Measurements from ENCODE around the gene POLR3K.
"Not testable (repeated sequence)": the region's sequence is repeated elsewhere in the genome, so short reads cannot be mapped to it uniquely, and the experiment has no call there.

The POLR3K gene

GRCh38 chr16:63998-64913, 10.8 kb upstream of the POLR3K start:
- DNase-seq: no peak

- no peak for DNase-seq
Measured at GRCh38 chr16:63466-63865, 10.1 kb upstream of the POLR3K start.

- DNase-seq: no peak
Measured at GRCh38 chr16:62968-63391, 9.6 kb upstream of the POLR3K start.

- DNase-seq: no peak
Measured at GRCh38 chr16:62283-62967, 9.0 kb upstream of the POLR3K start.

GRCh38 chr16:61879-62281, 8.5 kb upstream of the POLR3K start:
- no peak for DNase-seq

- DNase-seq: no peak
Measured at GRCh38 chr16:60929-61878, 7.8 kb upstream of the POLR3K start.

DNA sequence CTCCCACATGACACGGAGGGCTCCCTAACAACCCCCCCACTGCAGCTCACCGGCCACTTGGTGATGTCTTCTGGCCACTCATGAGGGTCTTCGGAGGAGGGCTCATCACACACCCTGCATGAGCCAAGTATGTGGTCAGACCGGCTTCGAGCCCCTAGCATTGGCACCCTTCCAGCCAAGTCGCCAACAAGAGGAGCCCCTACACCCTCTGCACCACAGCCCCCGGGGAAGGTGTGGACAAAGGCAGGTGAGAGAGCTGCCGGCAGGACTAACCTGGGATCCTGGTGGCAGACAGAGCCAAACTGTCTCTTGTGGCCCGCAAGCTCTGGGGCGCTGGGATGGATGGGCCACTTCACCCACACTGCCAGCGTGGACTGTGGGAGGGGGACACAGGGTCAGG, 6.8 kb upstream of the POLR3K start:
- no peak for DNase-seq

- DNase-seq: no peak
Measured at GRCh38 chr16:59440-60059, 6.1 kb upstream of the POLR3K start.

- no peak for DNase-seq
Measured at GRCh38 chr16:58491-59439, 5.4 kb upstream of the POLR3K start.

DNA sequence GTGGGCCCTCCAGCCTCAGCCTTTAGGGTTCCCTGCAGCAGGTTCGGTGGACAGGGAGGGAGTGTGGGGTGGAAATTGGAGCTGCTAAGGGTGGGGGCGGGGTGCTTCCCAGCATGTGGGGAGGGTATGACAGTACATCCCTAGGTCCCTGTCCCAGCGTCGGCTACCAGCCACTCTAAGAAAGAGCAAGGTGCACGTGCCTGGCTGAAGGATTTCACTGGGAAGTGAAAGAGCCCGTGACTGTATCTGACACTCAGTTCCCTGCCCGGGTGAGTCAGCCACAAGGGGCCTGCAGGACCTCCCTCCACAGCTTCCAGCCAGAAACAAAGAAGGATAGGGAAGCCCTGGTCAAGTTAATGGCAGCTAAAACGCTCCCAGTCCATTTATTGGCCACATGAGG, 4.3 kb upstream of the POLR3K start:
- no peak for DNase-seq

DNA sequence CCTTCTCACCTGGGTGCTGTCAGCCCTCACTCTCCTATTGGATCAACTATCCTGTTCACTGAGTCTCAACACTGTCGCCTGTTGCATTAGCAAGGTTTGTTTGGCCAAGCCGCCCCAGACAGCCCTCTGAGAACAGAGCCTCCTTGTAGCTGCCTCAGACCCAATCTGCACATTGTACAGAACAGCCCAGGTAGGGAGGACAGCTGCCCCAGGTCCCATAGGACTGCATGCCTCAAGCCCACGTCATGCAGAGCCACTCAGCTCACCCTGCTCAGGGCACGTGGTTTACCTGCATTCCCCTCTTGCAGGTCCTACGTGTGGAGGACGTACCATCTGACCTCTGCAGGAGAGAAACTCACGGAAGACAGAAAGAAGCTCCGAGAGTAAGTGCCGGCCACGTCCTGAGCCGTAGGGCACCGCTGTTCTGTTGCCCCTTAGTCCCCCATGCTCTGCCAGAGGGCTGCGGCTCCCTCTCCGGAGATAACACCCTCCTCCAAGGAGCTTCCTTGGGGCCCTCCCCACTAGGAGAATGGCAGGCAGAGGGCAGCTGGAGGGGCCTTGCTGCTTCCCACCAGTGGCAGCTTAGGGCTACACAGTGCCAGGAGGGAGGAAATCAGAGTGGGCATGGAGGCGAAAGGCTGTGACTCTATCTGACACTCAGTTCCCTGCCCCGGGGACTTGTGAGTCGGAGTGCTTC, 3.0 kb upstream of the POLR3K start:
- no peak for DNase-seq

GRCh38 chr16:55571-56136, 2.2 kb upstream of the POLR3K start:
- DNase-seq: no peak

DNA sequence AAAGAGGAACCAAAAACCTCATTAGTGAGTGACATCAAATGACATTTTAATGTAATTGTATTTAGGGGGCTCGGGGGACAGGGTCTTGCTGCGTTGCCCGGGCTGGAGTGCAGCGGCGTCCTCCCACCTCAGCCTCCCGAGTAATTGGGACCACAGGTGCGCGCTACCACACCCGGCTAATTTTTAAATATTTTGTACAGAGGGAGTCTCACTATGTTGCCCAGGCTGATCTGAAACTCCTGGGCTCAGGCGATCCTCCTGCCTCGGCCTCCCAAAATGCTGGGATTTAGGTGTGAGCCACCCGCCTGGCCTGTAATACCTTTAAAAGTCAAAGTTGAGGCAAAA, 801 bp upstream of the POLR3K start:
- no peak for DNase-seq

DNA sequence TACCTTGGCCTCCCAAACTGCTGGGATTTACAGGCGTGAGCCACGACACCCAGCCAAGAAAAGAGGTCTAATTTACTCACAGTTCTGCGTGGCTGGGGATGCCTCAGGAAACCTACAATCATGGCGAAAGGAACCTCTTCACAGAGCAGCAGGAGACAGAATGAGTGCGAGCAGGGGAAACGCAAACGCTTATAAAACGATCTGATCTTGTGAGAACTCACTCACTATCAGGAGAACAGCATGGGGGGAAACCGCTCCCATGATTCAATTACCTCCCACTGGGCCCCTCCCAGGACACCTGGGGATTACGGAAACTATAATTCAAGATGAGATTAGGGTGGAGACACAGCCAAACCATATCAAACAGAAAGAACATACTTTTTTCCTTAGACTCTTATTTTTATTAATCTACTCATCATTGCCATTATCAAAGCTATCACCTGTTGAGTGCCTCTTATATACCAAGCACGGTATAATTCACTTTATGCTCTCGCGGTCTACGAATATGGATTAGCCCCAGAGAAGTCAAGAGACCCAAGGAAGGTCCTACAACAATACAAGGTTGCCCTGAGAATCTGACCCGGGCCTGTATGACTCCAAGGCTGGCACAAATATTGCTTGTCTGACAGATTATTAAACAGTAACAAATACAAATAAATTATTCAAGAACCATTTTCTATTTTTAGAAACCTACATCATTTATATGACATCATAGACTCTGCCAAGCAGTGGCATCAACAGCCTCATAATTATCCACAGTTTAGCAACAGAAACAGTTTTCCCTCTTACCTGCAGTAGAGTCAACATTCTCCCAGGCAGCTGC, 2.4 kb downstream of the POLR3K start:
- DNase-seq: no peak

GRCh38 chr16:47234-47633, 6.2 kb downstream of the POLR3K start:
- no peak for DNase-seq

GRCh38 chr16:46510-46909, 6.9 kb downstream of the POLR3K start:
- not testable (repeated sequence) for DNase-seq

GRCh38 chr16:45454-45853, 8.0 kb downstream of the POLR3K start:
- DNase-seq: no peak

DNA sequence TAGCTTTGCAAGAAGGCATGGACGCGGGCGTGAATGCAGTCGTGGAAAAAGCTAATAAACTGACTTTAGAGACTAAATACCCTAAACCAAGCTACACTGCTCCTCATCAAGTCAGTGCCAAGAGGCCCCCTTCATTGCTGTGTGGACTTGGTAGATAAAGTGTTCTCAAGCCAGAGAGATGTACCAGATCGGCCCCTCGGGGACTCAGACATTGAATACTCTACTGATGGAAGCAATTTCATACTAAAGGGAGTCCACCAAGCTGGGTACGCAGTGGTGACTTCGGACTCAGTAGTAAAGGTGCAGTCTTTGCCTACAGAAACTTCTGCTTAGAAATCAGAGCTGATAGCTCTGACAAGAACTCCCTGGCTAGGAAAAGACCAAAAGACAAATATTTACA, 8.8 kb downstream of the POLR3K start:
- no peak for DNase-seq

DNA sequence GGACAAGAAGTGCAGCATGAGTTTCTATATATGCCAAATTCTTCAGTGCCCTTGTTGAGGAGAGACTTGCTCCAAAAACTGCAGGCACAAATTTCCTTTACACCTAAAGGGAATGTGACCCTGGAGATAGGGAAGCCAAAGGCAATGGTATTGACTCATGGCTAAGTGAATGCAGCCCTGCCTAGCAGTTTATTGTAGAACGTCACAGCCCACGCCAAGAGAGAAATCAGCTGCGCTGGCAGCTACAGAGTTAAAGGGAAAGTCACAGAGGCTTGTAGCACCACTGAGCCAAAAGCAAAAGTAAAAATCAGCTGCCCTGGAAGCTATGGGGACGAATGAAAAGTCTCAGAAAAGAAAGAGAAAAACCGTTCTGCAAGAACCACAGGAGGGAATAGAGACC, 10.1 kb downstream of the POLR3K start:
- DNase-seq: no peak

- DNase-seq: no peak
Measured at GRCh38 chr16:42691-43090, 10.7 kb downstream of the POLR3K start.
